HG03342 (cell line): ENCODE data around the gene RAD51B.
"Not testable (repeated sequence)": the region's sequence is repeated elsewhere in the genome, so short reads cannot be mapped to it uniquely, and the experiment has no call there.

Experiments
- ATAC-seq: cut with Tn5 transposase; IDR thresholded peaks from one replicate; pipeline ENCODE4 v1.9.1; 2021; ENCODE audit warnings: mild to moderate bottlenecking, moderate library complexity; ENCODE audit not compliant: unreplicated experiment

The RAD51B gene

DNA sequence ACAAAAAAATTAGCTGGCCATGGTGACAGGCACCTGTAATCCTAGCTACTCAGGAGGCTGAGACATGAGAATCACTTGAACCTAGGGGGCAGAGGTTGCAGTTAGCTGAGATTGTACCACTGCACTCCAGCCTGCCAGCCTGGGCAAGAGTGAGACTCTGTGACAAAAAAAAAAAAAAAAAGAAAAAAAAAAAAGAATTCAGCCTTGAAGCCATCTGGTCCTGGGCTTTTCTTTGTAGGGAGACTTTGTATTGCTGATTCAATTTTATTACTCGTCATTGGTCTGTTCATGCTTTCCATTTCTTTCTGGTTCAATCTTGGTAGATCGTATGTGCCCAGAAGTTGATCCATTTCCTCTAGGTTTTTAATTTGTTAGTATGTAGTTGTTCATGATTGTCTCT, 243.1 kb downstream of the RAD51B start:
- ATAC-seq, result no peak

DNA sequence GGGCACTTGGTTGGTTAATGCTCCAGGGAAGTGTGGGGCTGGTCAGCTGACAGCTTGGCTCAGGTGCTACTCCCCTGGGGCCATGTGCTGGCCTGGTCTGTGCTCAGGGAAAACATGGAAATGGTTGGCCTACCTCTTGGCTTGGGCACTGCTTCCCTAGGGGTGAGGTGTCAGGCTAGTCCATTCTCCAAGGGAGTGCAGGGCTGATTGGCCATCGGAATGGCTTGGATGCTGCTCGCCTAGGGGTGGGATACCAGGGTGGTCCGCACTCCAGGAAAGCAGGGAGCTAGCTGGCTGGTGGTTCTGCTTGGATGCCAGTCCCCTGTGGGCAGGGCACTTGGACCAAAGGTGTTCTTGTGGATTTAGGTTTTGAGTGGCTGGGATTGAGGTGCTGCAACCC, 245.7 kb downstream of the RAD51B start:
- ATAC-seq, result no peak

DNA sequence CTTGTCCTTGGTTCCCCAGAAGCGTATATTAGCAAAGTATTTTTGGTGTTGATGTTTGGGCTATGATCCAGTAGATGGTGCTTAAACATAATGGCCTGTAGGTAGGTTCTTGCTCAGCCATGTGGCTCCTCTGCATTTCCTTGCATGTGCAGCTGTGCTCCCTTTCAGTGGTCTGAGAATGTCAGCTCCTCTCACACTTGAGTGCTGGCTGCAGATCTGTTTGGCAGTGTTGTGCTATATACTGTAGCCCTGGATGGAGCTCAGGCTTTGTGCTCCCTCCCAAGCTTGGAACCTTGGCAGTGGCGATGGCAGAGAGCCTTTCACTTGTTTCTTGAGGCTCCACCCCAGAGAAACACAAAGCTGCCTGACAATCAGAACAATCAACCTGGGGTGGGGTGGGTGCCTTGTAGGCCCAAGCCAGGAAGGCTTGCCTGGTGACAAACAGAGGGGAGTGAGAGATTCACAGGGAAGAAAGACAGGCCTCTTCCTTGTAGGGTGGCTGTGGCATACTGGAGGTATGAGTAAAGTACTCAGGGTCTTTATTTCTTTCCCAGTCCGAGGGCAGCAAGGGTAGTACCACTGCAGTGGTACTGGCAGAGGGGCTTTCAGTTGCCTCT, 255.3 kb downstream of the RAD51B start:
- no peak for ATAC-seq

GRCh38 chr14:68075382-68076029, 255.9 kb downstream of the RAD51B start:
- no peak for ATAC-seq

GRCh38 chr14:68076451-68076850, 256.9 kb downstream of the RAD51B start:
- ATAC-seq, result no peak

- no peak for ATAC-seq
Measured at GRCh38 chr14:68079941-68080697, 260.5 kb downstream of the RAD51B start.

DNA sequence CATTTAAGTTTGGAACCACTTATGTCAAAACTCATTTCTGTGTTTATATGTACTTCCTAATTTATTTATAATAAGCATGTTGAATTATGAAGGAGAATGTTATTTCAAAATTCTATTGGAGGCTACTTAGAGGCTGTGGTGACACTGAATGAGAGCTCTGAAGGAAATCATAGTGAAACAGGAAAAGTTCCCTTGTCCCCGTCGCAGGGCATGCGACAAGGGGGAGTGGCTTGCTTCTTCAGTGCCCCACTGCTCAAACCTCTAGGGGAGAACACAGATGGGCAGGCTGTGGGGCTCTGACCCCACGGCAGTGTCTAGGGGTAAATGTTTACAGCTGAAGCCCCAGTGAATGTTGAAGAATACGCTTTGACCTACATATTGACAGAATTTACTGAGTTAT, 261.9 kb downstream of the RAD51B start:
- no peak for ATAC-seq

GRCh38 chr14:68082698-68083291, 263.2 kb downstream of the RAD51B start:
- ATAC-seq, result no peak

- ATAC-seq, result no peak
Measured at GRCh38 chr14:68084256-68084655, 264.7 kb downstream of the RAD51B start.

GRCh38 chr14:68085742-68086141, 266.2 kb downstream of the RAD51B start:
- ATAC-seq, result no peak

GRCh38 chr14:68088451-68088854, 268.9 kb downstream of the RAD51B start:
- no peak for ATAC-seq

GRCh38 chr14:68089146-68089731, 269.7 kb downstream of the RAD51B start:
- ATAC-seq, result no peak

DNA sequence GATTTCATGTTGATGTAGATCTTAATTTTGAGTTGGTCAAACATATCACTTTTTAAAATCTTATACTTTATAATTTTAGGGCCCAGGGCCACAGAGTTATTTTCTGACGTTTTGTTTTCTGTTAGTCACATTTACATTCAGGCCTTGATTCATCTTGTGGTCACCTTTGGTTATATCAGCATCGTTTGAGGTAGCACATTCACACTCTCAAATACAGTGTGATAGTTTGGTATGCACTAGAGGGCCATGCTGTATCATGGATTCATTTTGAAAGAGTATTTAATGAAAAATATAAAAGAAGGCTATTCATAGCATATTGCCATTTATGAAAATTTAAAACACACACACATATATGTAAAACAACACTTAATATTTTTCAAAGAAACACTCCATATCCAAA, 274.6 kb downstream of the RAD51B start:
- no peak for ATAC-seq

DNA sequence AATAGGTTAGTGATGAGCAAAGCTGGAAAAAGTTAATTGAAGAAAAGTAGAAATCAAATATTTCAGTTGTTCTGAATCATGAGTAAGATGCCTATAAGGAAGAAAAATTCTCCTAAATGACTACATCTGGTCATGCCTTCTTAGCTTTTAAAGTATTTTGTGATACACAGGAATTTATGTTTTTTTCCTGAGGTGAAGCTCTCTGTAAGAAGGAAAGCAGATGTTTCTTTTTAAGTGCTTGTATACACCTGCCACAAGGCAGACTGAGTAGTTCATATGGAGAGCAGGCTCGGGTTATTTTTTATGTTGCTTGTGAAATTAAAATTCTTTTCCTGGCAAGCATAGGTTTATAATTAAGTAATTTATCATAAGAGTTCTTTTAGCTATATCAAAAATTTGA, 275.2 kb downstream of the RAD51B start:
- no peak for ATAC-seq

DNA sequence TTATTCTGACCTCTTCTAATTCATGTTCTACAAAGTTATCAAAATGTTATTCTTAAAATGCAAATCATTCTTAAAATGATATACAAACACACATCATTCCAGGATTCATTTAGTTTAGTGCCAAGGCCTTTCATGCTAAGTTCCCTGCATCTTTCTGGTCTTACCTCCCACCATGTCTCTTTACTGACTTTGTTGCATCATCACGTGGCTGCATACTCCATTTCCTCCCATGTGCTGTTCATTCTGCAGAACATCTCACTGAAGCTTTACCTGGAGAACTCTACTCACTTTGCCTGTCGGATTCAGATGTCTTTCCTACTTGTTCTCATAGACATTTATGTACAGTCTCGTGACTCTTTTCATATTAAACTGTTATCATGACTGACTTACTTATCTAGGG, 278.1 kb downstream of the RAD51B start:
- no peak for ATAC-seq

DNA sequence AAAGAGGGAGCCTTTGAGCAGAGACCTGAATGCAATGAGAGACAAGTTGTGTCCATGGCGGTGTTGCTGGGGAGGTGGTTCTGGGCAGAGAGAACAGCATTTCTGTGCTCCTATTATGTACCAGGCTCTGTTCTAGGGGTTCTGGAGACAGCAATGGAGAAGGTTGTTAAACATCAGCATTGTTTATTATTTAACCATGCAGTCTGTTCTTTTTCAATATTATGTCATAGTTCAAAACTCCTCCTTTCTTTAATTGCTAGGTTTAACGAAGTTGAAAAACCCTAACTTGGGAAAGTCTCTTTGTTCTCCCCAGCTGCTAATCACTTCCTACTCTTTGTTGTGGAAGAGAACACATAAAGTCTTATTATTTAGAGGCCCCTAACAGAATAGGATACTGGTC, 279.3 kb downstream of the RAD51B start:
- no peak for ATAC-seq

DNA sequence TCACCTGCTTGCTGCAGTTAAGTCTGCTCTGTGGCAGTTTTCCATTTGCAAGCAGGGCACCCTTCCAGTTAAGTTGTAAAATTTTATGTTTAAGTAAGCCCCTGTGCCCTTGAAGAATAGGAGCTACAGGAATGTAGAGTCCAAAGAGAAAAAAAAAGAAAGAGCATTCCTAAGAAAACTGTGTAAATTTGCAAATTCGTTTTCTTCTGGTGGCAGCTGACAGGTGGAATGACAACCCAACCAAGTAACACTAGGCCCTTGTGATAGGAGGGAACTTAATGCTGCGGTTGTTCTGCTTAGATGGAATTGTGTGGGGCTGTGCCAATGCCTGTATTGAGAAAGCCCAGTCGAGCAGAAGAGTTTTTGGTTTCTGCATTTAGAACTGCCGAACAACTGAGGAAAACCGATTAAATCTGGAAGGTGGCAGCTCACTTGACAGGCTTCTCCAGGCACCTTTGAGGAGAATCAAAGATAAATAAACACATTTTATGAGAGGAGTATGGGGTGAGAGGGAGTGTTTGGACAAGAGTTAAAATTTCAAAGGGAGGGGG, 280.0 kb downstream of the RAD51B start:
- no peak for ATAC-seq

- not testable (repeated sequence) for ATAC-seq
Measured at GRCh38 chr14:68101715-68102301, 282.2 kb downstream of the RAD51B start.

GRCh38 chr14:68103853-68104252, 284.3 kb downstream of the RAD51B start:
- no peak for ATAC-seq

DNA sequence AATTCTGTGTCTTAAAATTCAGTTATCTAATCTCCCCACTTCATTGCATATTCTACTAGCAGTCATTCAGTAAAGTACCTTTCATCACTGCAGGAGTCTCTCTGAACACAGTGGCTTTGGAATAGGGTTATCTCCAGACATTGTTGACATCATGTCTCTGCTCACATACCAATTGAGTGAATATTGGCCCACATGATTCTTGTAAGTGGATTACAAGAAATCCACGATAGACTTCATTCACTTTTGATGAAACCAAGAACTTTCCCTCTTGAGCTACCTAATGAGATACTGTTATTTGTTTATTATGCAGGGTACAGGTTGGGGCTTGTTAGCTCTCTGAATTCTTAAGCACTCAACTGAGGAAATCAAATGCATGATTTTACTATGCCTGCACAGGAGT, 284.9 kb downstream of the RAD51B start:
- ATAC-seq, result no peak

GRCh38 chr14:68105816-68106215, 286.2 kb downstream of the RAD51B start:
- ATAC-seq, result no peak
